HepG2 (cell line): ENCODE results near the gene SERHL2. TPM values are rescaled to one million over a fixed set of nuclear protein-coding genes. Genes with fewer than 3 reads are reported as not detected.

Source experiments
- ELF1 ChIP-seq: sonication (generic); formaldehyde crosslinking; IDR thresholded peaks from 2 replicates; pipeline ENCODE4 v1.4.0; 2020; ENCODE audit warnings: missing genetic modification reagents
- HNRNPLL ChIP-seq: fragments of 200-400 bp; formaldehyde crosslinking; IDR thresholded peaks from 2 replicates; pipeline ENCODE4 v1.6.1; 2017; ENCODE audit warnings: mild to moderate bottlenecking, low read depth, low read length; ENCODE audit not compliant: poor library complexity, severe bottlenecking
- MBNL3 ChIP-seq: fragments of 250-450 bp; sonication (Bioruptor Pico); conservative IDR thresholded peaks from 2 replicates; pipeline ENCODE4 v1.8.0; 2022; ENCODE audit warnings: mild to moderate bottlenecking, inconsistent platforms
- MEIS2 ChIP-seq: sonication (generic); formaldehyde crosslinking; IDR thresholded peaks from 2 replicates; pipeline ENCODE4 v1.9.0; 2021; ENCODE audit warnings: mild to moderate bottlenecking, missing genetic modification reagents
- SP4 ChIP-seq: sonication (generic); formaldehyde crosslinking; IDR thresholded peaks from 2 replicates; pipeline ENCODE4 v1.8.1; 2023; ENCODE audit warnings: mild to moderate bottlenecking, missing genetic modification reagents
- TCF12 ChIP-seq, 2 experiments: fragments of 450-650 bp in 1 of 2; sonication (generic) in 1 of 2; formaldehyde crosslinking in 1 of 2; IDR thresholded peaks; 2 replicates each; pipeline versions ENCODE4 v1.6.1 to v1.8.0; 2017 to 2022; ENCODE audit warnings: antibody characterized with exemption in 1 of 2, mild to moderate bottlenecking in 1 of 2, missing genetic modification reagents in 1 of 2, moderate library complexity in 1 of 2
- ZSCAN30 ChIP-seq: sonication (generic); formaldehyde crosslinking; IDR thresholded peaks from 2 replicates; pipeline ENCODE4 v1.5.0; 2020; ENCODE audit warnings: mild to moderate bottlenecking, missing genetic modification reagents
- polyA plus RNA-seq, 8 experiments: library from polyadenylated mRNA; depleted of rRNA in 3 of 8; stranded (reverse) in 7 of 8; unstranded in 1 of 8; fragments of >200 nt; fragmentation: Illumina TruSeq in 4 of 8; extraction: Trizol in 4 of 8; gene quantifications; 2 replicates each; pipeline versions ENCODE4 v1.2.1 to v1.2.3, GENCODE V29; 2011 to 2016; ENCODE audit warnings: low read depth in 4 of 8, missing spikeins in 1 of 8, mixed read lengths in 1 of 8; ENCODE audit not compliant: insufficient read depth in 1 of 8
- total RNA-seq, 5 experiments: library from RNA; depleted of rRNA; stranded (reverse); fragments of >200 nt; fragmentation: Illumina TruSeq; extraction: Trizol; gene quantifications; 2 replicates each; pipeline ENCODE4 v1.2.3, GENCODE V29; 2016; ENCODE audit warnings: low read depth in 1 of 5
- TF ChIP-seq, protein P1 (sequence below): sonication (generic); formaldehyde crosslinking; IDR thresholded peaks from 2 replicates; pipeline ENCODE4 v1.4.0; 2020; ENCODE audit warnings: mild to moderate bottlenecking, missing genetic modification reagents
- TF ChIP-seq, protein P2 (sequence below): sonication (generic); formaldehyde crosslinking; IDR thresholded peaks from 2 replicates; pipeline ENCODE4 v1.4.0; 2020; ENCODE audit warnings: missing genetic modification reagents
- TF ChIP-seq, protein P3 (sequence below): sonication (generic); formaldehyde crosslinking; conservative IDR thresholded peaks from 2 replicates; pipeline ENCODE4 v1.5.0; 2020; ENCODE audit warnings: missing genetic modification reagents
- TF ChIP-seq, protein P4 (sequence below): sonication (generic); formaldehyde crosslinking; IDR thresholded peaks from 2 replicates; pipeline ENCODE4 v1.5.1; 2020; ENCODE audit warnings: mild to moderate bottlenecking, moderate library complexity, missing genetic modification reagents

The SERHL2 gene
- total and polyA plus RNA-seq, 2 of the 13 experiments (the other 11 are each of a cell fraction or from before 2014, with no cell fraction given), result 1.0 to 1.8 TPM

DNA sequence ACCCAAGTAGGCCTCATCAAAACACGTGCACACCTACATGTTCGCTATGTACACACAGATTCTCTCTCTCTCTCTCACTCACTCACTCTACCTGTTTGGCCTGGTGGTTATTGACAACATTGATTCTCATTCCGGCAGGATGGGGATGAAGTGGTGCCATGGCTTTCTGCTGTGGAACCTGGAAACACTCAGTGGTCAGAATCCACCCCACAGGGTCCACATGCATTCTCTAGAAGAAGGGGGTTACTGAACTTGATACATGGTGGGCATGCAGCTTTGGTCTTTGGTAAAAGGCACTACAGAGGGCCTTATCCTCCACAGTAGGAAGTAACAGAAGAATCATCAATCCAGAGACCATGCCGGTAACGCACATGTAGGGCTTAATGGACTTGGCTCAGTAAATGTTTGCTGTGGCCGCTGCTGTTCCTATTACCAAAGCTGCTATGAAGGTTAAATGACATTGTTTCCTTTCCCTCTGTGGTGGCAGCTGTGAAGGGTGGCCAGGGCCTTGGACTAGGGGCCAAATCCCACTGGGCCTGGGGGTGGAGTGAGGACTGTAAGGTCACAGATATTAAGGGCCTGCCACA lies 48.2 kb downstream of the SERHL2 start (continued):
- TF ChIP-seq, protein P1, sequence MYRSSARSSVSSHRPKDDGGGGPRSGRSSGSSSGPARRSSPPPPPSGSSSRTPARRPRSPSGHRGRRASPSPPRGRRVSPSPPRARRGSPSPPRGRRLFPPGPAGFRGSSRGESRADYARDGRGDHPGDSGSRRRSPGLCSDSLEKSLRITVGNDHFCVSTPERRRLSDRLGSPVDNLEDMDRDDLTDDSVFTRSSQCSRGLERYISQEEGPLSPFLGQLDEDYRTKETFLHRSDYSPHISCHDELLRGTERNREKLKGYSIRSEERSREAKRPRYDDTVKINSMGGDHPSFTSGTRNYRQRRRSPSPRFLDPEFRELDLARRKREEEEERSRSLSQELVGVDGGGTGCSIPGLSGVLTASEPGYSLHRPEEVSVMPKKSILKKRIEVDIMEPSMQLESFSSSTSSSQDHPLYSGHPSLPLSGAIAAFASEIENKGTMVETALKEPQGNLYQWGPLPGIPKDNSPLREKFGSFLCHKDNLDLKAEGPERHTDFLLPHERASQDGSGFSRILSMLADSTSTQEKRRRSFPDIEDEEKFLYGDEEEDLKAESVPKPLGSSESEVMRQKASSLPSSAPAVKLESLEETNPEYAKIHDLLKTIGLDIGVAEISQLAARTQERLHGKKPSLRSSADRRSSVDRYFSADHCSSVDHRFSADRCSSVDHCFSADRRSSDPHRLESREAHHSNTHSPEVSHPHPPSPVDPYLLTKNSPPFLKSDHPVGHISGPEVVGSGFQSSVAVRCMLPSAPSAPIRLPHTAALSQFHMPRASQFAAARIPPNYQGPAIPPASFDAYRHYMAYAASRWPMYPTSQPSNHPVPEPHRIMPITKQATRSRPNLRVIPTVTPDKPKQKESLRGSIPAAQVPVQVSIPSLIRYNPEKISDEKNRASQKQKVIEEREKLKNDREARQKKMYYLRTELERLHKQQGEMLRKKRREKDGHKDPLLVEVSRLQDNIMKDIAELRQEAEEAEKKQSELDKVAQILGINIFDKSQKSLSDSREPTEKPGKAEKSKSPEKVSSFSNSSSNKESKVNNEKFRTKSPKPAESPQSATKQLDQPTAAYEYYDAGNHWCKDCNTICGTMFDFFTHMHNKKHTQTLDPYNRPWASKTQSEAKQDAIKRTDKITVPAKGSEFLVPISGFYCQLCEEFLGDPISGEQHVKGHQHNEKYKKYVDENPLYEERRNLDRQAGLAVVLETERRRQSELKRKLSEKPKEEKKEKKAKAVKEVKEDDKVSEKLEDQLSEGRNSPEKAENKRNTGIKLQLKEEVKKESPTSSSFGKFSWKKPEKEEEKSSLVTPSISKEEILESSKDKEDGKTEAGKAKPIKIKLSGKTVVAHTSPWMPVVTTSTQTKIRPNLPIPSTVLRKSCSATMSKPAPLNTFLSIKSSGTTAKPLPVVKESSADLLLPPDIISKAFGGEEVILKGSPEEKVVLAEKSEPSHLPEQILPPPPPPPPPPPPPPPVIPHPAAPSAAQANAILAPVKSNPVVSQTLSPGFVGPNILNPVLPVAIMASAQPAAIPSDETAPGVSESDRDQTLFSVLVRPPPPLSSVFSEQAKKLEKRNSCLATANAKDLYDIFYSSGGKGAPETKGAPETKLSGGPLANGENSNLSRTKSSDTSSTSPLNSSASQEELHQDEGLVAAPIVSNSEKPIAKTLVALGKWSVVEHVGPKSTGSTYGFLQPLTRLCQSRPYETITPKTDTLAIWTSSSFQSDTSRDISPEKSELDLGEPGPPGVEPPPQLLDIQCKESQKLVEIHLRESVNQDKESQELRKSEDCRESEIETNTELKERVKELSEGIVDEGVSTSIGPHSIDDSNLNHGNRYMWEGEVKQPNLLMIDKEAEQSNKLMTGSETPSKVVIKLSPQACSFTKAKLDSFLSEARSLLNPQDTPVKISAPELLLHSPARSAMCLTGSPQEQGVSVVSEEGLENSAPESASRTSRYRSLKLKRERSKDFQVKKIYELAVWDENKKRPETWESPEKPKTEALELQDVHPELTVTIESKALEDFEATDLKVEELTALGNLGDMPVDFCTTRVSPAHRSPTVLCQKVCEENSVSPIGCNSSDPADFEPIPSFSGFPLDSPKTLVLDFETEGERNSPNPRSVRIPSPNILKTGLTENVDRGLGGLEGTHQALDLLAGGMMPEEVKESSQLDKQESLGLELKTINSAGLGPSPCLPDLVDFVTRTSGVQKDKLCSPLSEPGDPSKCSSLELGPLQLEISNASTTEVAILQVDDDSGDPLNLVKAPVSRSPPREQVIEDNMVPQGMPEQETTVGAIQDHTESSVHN (CRISPR knock-in tag), result 0 out of 2 replicates have a peak, but pooled peaks have one; percentile 31
- TF ChIP-seq, protein P2, sequence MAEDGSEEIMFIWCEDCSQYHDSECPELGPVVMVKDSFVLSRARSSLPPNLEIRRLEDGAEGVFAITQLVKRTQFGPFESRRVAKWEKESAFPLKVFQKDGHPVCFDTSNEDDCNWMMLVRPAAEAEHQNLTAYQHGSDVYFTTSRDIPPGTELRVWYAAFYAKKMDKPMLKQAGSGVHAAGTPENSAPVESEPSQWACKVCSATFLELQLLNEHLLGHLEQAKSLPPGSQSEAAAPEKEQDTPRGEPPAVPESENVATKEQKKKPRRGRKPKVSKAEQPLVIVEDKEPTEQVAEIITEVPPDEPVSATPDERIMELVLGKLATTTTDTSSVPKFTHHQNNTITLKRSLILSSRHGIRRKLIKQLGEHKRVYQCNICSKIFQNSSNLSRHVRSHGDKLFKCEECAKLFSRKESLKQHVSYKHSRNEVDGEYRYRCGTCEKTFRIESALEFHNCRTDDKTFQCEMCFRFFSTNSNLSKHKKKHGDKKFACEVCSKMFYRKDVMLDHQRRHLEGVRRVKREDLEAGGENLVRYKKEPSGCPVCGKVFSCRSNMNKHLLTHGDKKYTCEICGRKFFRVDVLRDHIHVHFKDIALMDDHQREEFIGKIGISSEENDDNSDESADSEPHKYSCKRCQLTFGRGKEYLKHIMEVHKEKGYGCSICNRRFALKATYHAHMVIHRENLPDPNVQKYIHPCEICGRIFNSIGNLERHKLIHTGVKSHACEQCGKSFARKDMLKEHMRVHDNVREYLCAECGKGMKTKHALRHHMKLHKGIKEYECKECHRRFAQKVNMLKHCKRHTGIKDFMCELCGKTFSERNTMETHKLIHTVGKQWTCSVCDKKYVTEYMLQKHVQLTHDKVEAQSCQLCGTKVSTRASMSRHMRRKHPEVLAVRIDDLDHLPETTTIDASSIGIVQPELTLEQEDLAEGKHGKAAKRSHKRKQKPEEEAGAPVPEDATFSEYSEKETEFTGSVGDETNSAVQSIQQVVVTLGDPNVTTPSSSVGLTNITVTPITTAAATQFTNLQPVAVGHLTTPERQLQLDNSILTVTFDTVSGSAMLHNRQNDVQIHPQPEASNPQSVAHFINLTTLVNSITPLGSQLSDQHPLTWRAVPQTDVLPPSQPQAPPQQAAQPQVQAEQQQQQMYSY (CRISPR knock-in tag), result no peak
- 0 out of 2 replicates have a peak, but pooled peaks have one; percentile 33 for TF ChIP-seq SP4 (CRISPR knock-in tag)
- TF ChIP-seq, protein P3, sequence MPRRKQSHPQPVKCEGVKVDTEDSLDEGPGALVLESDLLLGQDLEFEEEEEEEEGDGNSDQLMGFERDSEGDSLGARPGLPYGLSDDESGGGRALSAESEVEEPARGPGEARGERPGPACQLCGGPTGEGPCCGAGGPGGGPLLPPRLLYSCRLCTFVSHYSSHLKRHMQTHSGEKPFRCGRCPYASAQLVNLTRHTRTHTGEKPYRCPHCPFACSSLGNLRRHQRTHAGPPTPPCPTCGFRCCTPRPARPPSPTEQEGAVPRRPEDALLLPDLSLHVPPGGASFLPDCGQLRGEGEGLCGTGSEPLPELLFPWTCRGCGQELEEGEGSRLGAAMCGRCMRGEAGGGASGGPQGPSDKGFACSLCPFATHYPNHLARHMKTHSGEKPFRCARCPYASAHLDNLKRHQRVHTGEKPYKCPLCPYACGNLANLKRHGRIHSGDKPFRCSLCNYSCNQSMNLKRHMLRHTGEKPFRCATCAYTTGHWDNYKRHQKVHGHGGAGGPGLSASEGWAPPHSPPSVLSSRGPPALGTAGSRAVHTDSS (CRISPR knock-in tag), result no peak
- no peak for TF ChIP-seq TCF12 (IDR thresholded peaks at IDR 0.05)
- no peak for TF ChIP-seq TCF12 (CRISPR knock-in tag; IDR thresholded peaks at IDR 0.05)
- TF ChIP-seq ZSCAN30 (CRISPR knock-in tag), result no peak
- TF ChIP-seq, protein P4, sequence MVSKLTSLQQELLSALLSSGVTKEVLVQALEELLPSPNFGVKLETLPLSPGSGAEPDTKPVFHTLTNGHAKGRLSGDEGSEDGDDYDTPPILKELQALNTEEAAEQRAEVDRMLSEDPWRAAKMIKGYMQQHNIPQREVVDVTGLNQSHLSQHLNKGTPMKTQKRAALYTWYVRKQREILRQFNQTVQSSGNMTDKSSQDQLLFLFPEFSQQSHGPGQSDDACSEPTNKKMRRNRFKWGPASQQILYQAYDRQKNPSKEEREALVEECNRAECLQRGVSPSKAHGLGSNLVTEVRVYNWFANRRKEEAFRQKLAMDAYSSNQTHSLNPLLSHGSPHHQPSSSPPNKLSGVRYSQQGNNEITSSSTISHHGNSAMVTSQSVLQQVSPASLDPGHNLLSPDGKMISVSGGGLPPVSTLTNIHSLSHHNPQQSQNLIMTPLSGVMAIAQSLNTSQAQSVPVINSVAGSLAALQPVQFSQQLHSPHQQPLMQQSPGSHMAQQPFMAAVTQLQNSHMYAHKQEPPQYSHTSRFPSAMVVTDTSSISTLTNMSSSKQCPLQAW (CRISPR knock-in tag), result peak; percentile 75
- TF ChIP-seq HNRNPLL, result no peak
- TF ChIP-seq MBNL3, result no peak
- TF ChIP-seq ELF1 (CRISPR knock-in tag), result no peak
- peak; percentile 60; the same call in 1 of the 2 replicates for TF ChIP-seq MEIS2 (CRISPR knock-in tag)
